Mesendoderm (in vitro differentiated cells): ENCODE measurements around the gene PMM2.

Experiments
- DNase-seq: peaks from one replicate; pipeline ENCODE4 v3.0.0; 2013
- H2AK5ac ChIP-seq: 2 replicates; pipeline ENCODE4 v1.6.1; 2013; ENCODE audit warnings: low read length, inconsistent platforms
- H2BK120ac ChIP-seq: 2 replicates; pipeline ENCODE4 v1.6.1; 2013; ENCODE audit warnings: low read depth, mild to moderate bottlenecking, low read length, moderate library complexity, mixed read lengths
- H2BK15ac ChIP-seq: replicated peaks from 2 replicates; pipeline ENCODE4 v1.6.1; 2013; ENCODE audit warnings: low read depth, mild to moderate bottlenecking, moderate library complexity
- H2BK5ac ChIP-seq: 2 replicates; pipeline ENCODE4 v1.6.1; 2013; ENCODE audit warnings: low read length, inconsistent platforms
- H3K18ac ChIP-seq: 2 replicates; pipeline ENCODE4 v1.6.1; 2013; ENCODE audit warnings: mild to moderate bottlenecking, low read length, mixed read lengths
- H3K23ac ChIP-seq: one replicate; pipeline ENCODE4 v1.6.1; 2013; ENCODE audit warnings: low read length
- H3K27ac ChIP-seq: 2 replicates; pipeline ENCODE4 v1.5.1; 2013; ENCODE audit warnings: low read depth, mild to moderate bottlenecking, inconsistent platforms, low read length, moderate library complexity
- H3K27me3 ChIP-seq: 2 replicates; pipeline ENCODE4 v1.6.1; 2013; ENCODE audit warnings: low read length, control low read depth, mild to moderate bottlenecking, inconsistent platforms; ENCODE audit not compliant: insufficient read depth, poor library complexity
- H3K36me3 ChIP-seq: 2 replicates; pipeline ENCODE4 v1.6.1; 2013; ENCODE audit warnings: low read length, inconsistent platforms; ENCODE audit not compliant: control insufficient read depth, insufficient read depth
- H3K4ac ChIP-seq: one replicate; pipeline ENCODE4 v1.6.1; 2013; ENCODE audit warnings: low read depth, mild to moderate bottlenecking, low read length, moderate library complexity
- H3K4me1 ChIP-seq: 2 replicates; pipeline ENCODE4 v1.6.1; 2013; ENCODE audit warnings: low read depth, low read length, inconsistent platforms; ENCODE audit not compliant: control insufficient read depth
- H3K4me2 ChIP-seq: 2 replicates; pipeline ENCODE4 v1.6.1; 2013; ENCODE audit warnings: low read length
- H3K4me3 ChIP-seq: 2 replicates; pipeline ENCODE4 v1.5.1; 2013; ENCODE audit warnings: mild to moderate bottlenecking, low read length
- H3K56ac ChIP-seq: one replicate; pipeline ENCODE4 v1.6.1; 2013; ENCODE audit warnings: low read length
- H3K79me1 ChIP-seq: 2 replicates; pipeline ENCODE4 v1.6.1; 2013; ENCODE audit warnings: low read length, inconsistent platforms
- H3K79me2 ChIP-seq: 2 replicates; pipeline ENCODE4 v1.6.1; 2013; ENCODE audit warnings: mild to moderate bottlenecking, low read length; ENCODE audit not compliant: control insufficient read depth, insufficient read depth
- H3K9ac ChIP-seq: 2 replicates; pipeline ENCODE4 v1.6.1; 2013; ENCODE audit warnings: low read length, inconsistent platforms
- H4K5ac ChIP-seq: one replicate; pipeline ENCODE4 v1.6.1; 2013; ENCODE audit warnings: low read length
- H4K8ac ChIP-seq: one replicate; pipeline ENCODE4 v1.6.1; 2013; ENCODE audit warnings: low read depth, mild to moderate bottlenecking, control low read depth, low read length, moderate library complexity
- WGBS: extraction: QIAGEN DNeasy Blood & Tissue Kit; methylation state at CpG from one replicate; pipeline ENCODE4 v1.1.7; 2013; ENCODE audit warnings: low lambda C conversion rate, missing lambda C conversion rate; ENCODE audit not compliant: insufficient coverage; ENCODE audit errors: extremely low coverage; 5-methylcytosine and 5-hydroxymethylcytosine counted together

Gene PMM2

GRCh38 chr16:8804313-8804712 lies 6.7 kb downstream of the PMM2 start:
- Histone ChIP-seq H3K4me2 (no peak overlapping the region), H3K4me1 (no peaks in the 10 kb centered on the region), H3K79me2 (peaks cover 24% of the 10 kb centered on the region), H3K9ac (no peak overlapping the region), H3K4me3 (no peak overlapping the region), H3K56ac (no peak overlapping the region), H4K5ac (no peak overlapping the region), H3K79me1 (peaks cover 7% of the 10 kb centered on the region), H2BK5ac (no peak overlapping the region), H3K27me3 (no peaks in the 10 kb centered on the region), H3K4ac (no peak overlapping the region), H3K18ac (no peak overlapping the region), H2BK120ac (no peak overlapping the region), H2AK5ac (no peak overlapping the region), H3K23ac (no peak overlapping the region), H3K27ac (no peak overlapping the region), H2BK15ac (no peak overlapping the region), H4K8ac (no peak overlapping the region), H3K36me3 (peaks cover 17% of the 10 kb centered on the region)
- no peak for DNase-seq
- no CpG with 5 or more reads among the region's 6 CpGs for WGBS

- H3K4ac ChIP-seq = no peak overlapping the region
- no peak overlapping the region for H3K18ac ChIP-seq
- no peak overlapping the region for H2BK120ac ChIP-seq
- no peak overlapping the region for H3K27ac ChIP-seq
- no peak overlapping the region for H4K8ac ChIP-seq
- H3K36me3 ChIP-seq = peaks cover 17% of the 10 kb centered on the region
- H3K4me3 ChIP-seq = no peak overlapping the region
- no peak overlapping the region for H3K9ac ChIP-seq
- no peak overlapping the region for H2AK5ac ChIP-seq
- DNase-seq = no peak
- H2BK5ac ChIP-seq = no peak overlapping the region
- H3K4me1 ChIP-seq = no peaks in the 10 kb centered on the region
- no peak overlapping the region for H3K4me2 ChIP-seq
- H3K23ac ChIP-seq = no peak overlapping the region
- peaks cover 10% of the 10 kb centered on the region for H3K79me2 ChIP-seq
- WGBS = no CpG with 5 or more reads among the region's 13 CpGs
- no peak overlapping the region for H2BK15ac ChIP-seq
- no peak overlapping the region for H3K56ac ChIP-seq
- H3K27me3 ChIP-seq = no peaks in the 10 kb centered on the region
- H3K79me1 ChIP-seq = peaks cover 7% of the 10 kb centered on the region
- H4K5ac ChIP-seq = no peak overlapping the region
These were observed 8.8 kb downstream of the PMM2 start for GRCh38 chr16:8806272-8806983.

GRCh38 chr16:8807189-8807588 lies 9.6 kb downstream of the PMM2 start:
- no peaks in the 10 kb centered on the region for H3K4me1 ChIP-seq
- H3K18ac ChIP-seq = no peak overlapping the region
- no peak overlapping the region for H3K23ac ChIP-seq
- DNase-seq = no peak
- no peak overlapping the region for H2BK120ac ChIP-seq
- H4K5ac ChIP-seq = no peak overlapping the region
- H3K4me3 ChIP-seq = no peak overlapping the region
- H3K36me3 ChIP-seq = peaks cover 14% of the 10 kb centered on the region
- no peak overlapping the region for H4K8ac ChIP-seq
- H2AK5ac ChIP-seq = no peak overlapping the region
- H3K9ac ChIP-seq = no peak overlapping the region
- no peak overlapping the region for H3K56ac ChIP-seq
- H2BK15ac ChIP-seq = no peak overlapping the region
- peaks cover 5% of the 10 kb centered on the region for H3K79me2 ChIP-seq
- no peaks in the 10 kb centered on the region for H3K27me3 ChIP-seq
- WGBS = no CpG with 5 or more reads among the region's 5 CpGs
- no peak overlapping the region for H3K4me2 ChIP-seq
- H3K79me1 ChIP-seq = peaks cover 5% of the 10 kb centered on the region
- no peak overlapping the region for H2BK5ac ChIP-seq
- no peak overlapping the region for H3K4ac ChIP-seq
- no peak overlapping the region for H3K27ac ChIP-seq

- peaks cover 13% of the 10 kb centered on the region for H3K36me3 ChIP-seq
- H3K4me3 ChIP-seq = no peak overlapping the region
- no peak overlapping the region for H2AK5ac ChIP-seq
- no peak overlapping the region for H2BK120ac ChIP-seq
- no peak overlapping the region for H3K4ac ChIP-seq
- no peak overlapping the region for H4K8ac ChIP-seq
- no peak for DNase-seq
- peaks cover 5% of the 10 kb centered on the region for H3K79me1 ChIP-seq
- no peaks in the 10 kb centered on the region for H3K4me1 ChIP-seq
- peaks cover 5% of the 10 kb centered on the region for H3K79me2 ChIP-seq
- no peak overlapping the region for H4K5ac ChIP-seq
- no peak overlapping the region for H3K23ac ChIP-seq
- H3K18ac ChIP-seq = no peak overlapping the region
- no peak overlapping the region for H3K56ac ChIP-seq
- no peaks in the 10 kb centered on the region for H3K27me3 ChIP-seq
- no peak overlapping the region for H3K4me2 ChIP-seq
- no peak overlapping the region for H2BK15ac ChIP-seq
- no peak overlapping the region for H3K9ac ChIP-seq
- no CpG with 5 or more reads among the region's 3 CpGs for WGBS
- no peak overlapping the region for H3K27ac ChIP-seq
- H2BK5ac ChIP-seq = no peak overlapping the region
These were observed 10.4 kb downstream of the PMM2 start for GRCh38 chr16:8808009-8808408.

GRCh38 chr16:8808613-8809353 lies 11.1 kb downstream of the PMM2 start:
- Histone ChIP-seq H3K9ac (no peak overlapping the region), H4K8ac (no peak overlapping the region), H3K36me3 (peaks cover 15% of the 10 kb centered on the region), H3K4me3 (no peak overlapping the region), H3K79me1 (peaks cover 3% of the 10 kb centered on the region), H3K4ac (no peak overlapping the region), H3K18ac (no peak overlapping the region), H3K4me1 (no peaks in the 10 kb centered on the region), H2BK15ac (no peak overlapping the region), H2BK5ac (no peak overlapping the region), H4K5ac (no peak overlapping the region), H3K79me2 (peaks cover 3% of the 10 kb centered on the region), H3K27me3 (no peaks in the 10 kb centered on the region), H3K4me2 (no peak overlapping the region), H3K56ac (no peak overlapping the region), H2AK5ac (no peak overlapping the region), H3K27ac (no peak overlapping the region), H2BK120ac (no peak overlapping the region), H3K23ac (no peak overlapping the region)
- no CpG with 5 or more reads among the region's 11 CpGs for WGBS
- no peak for DNase-seq
